Panc1 (cell line): ENCODE data around the gene HABP2. TPM values are rescaled to one million over a fixed set of nuclear protein-coding genes. Genes with fewer than 3 reads are reported as not detected.

ENCODE experiments used
- ATAC-seq: fragments of 200-7000 bp; cut with Tn5 transposase; 2 replicates; pipeline ENCODE4 v1.9.1; 2020; ENCODE audit warnings: mild to moderate bottlenecking, moderate library complexity
- BruUV-seq: library from RNA; stranded (reverse); fragments of 400-500 nt; replicated peaks from 2 replicates; lab custom pipeline; 2021; lab: Mats Ljungman, UMichigan
- CTCF ChIA-PET: fragments of 300-600 bp; sonication (Branson Sonifier 250); formaldehyde crosslinking; loops from one replicate; lab custom pipeline; 2022; ENCODE audit warnings: antibody characterized with exemption; lab: Charles Lee
- POLR2A ChIA-PET: fragments of 300-600 bp; sonication (Branson Sonifier 250); formaldehyde crosslinking; loops from one replicate; lab custom pipeline; 2022; ENCODE audit warnings: antibody characterized with exemption; lab: Charles Lee
- DNase-seq: peaks from one replicate; pipeline ENCODE4 v3.0.0-alpha.2; 2010; ENCODE audit warnings: low read depth, low spot score
- H3K27ac ChIP-seq: 2 replicates; pipeline ENCODE4 v1.5.1; 2011; ENCODE audit warnings: mild to moderate bottlenecking, low read length, inconsistent platforms
- H3K27me3 ChIP-seq: fragments of 200-500 bp; sonication (Bioruptor generic); 2 replicates; pipeline ENCODE4 v1.6.0; 2014; ENCODE audit warnings: low read length, inconsistent platforms; ENCODE audit not compliant: control insufficient read depth, insufficient read depth
- H3K36me3 ChIP-seq: fragments of 200-500 bp; sonication (Bioruptor generic); 2 replicates; pipeline ENCODE4 v1.5.1; 2014; ENCODE audit warnings: inconsistent platforms, mild to moderate bottlenecking, low read length, moderate library complexity; ENCODE audit not compliant: control insufficient read depth, insufficient read depth
- H3K4me1 ChIP-seq: 2 replicates; pipeline ENCODE4 v1.5.1; 2011; ENCODE audit warnings: inconsistent platforms, mild to moderate bottlenecking, low read length, moderate library complexity; ENCODE audit not compliant: control insufficient read depth, insufficient read depth
- H3K4me3 ChIP-seq, 2 experiments: 2 replicates each; pipeline ENCODE4 v1.5.1; 2011 to 2012; ENCODE audit warnings: low read depth in 2 of 2, low read length in 2 of 2, mild to moderate bottlenecking in 2 of 2, inconsistent platforms in 1 of 2, moderate library complexity in 1 of 2
- H3K9me3 ChIP-seq: fragments of 200-500 bp; sonication (Bioruptor generic); 2 replicates; pipeline ENCODE4 v1.5.1; 2014; ENCODE audit warnings: low read depth, mild to moderate bottlenecking, inconsistent platforms, low read length, moderate library complexity; ENCODE audit not compliant: control insufficient read depth, insufficient read depth
- CTCF ChIP-seq: fragments of 450-650 bp; IDR thresholded peaks from 2 replicates; pipeline ENCODE4 v1.5.1; 2017; ENCODE audit warnings: mild to moderate bottlenecking
- POLR2AphosphoS5 ChIP-seq: IDR thresholded peaks from 2 replicates; pipeline ENCODE4 v1.6.1; 2012; ENCODE audit warnings: mild to moderate bottlenecking, low read depth, low read length, moderate library complexity
- REST ChIP-seq, 2 experiments: IDR thresholded peaks; 2 replicates each; pipeline ENCODE4 v1.6.1; 2011 to 2012; ENCODE audit warnings: low read depth in 2 of 2, control low read depth in 1 of 2, low read length in 1 of 2, mild to moderate bottlenecking in 1 of 2, moderate library complexity in 1 of 2; ENCODE audit not compliant: insufficient read depth in 1 of 2
- SIN3A ChIP-seq: IDR thresholded peaks from 2 replicates; pipeline ENCODE4 v1.6.1; 2012; ENCODE audit warnings: low read depth, mild to moderate bottlenecking, low read length, moderate library complexity, borderline replicate concordance; ENCODE audit not compliant: insufficient read depth
- TCF7L2 ChIP-seq: IDR thresholded peaks from 2 replicates; pipeline ENCODE4 v1.6.1; 2011; ENCODE audit warnings: mild to moderate bottlenecking, low read depth, low read length, inconsistent platforms
- in situ Hi-C: cut with HindIII; loops from 2 replicates; pipeline ENCODE4 v1.10.0; 2016; ENCODE audit warnings: low sequenced_read_pairs, low pct_unique_long_range_greater_than_20kb
- intact Hi-C: fragments of 100-400 bp; cut with micrococcal nuclease; formaldehyde crosslinking; loops from one replicate; pipeline ENCODE4 v1.10.0; 2022; ENCODE audit not compliant: unreplicated experiment
- total RNA-seq: library from RNA; stranded (reverse); gene quantifications from one replicate; pipeline ENCODE4 v1.2.1, GENCODE V29; 2021; ENCODE audit not compliant: unreplicated experiment

Gene HABP2
- total RNA-seq, 1 experiment from 2014 or later = 0.13 TPM

DNA sequence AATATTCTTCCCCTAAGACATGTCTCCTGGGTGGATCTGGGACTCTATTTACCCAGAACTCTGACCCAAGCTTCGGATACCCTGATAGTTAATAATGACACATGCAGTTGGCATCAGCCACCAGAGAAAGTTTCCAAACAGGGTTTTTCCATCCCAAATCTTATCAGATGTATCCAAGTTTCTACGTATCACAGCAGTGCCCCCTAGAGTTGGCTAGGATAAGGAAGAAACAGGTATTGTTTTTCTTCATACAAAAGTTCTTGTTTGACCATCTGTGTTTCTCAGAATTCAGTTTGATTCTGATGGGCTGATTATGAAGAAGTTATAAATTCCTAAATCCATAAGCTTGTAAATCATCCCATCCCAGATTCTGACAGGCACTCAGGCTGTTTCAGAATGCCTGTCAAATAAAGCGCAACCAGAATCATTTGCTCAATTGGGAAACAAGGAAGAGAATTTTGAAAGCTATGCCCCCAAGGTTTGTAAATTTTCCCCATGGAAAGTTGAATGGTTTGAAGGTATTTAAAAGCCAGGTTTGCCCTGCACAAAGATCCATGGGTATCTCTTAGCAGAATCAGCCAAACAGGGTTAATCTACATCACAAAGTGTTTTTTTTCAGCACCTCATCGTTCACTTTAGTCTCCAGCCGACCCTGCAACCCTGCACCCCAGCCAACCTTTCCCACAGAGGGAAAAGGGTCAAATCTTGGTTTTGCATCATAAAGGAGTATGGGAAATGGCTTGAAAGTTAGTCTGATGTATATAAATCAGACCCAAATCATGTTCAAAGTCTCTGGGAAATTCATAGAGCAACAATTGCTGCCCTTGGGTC is 63.6 kb downstream of the HABP2 start:
- in situ Hi-C loops = no loop called here
- no peak overlapping the region for H3K4me3 ChIP-seq

DNA sequence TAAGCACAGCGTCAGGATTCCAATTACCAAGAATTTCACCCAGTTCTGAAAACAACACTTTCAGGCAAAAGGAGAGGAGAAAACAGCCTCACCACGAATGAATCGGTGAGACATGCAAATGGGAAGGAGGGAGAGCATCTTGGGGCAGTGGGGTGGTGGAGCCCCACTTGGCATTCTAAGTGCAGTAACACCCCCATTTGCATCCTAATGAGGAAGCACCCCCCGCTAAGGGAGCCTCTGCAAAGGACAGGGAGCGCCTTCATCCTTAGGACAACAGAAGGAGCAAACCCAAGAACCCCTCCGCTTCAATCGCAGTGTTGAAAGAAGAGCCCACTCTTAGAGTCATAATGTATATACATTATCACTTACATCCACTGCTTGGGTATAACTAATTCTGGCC is 64.2 kb downstream of the HABP2 start:
- ATAC-seq (no peak), DNase-seq (no peak)
- Histone ChIP-seq H3K27me3 (peaks cover 40% of the 10 kb centered on the region), H3K36me3 (no peaks in the 10 kb centered on the region), H3K27ac (no peak overlapping the region), H3K4me3 (no peak overlapping the region), H3K4me1 (no peaks in the 10 kb centered on the region), H3K9me3 (no peaks in the 10 kb centered on the region)
- BruUV-seq = no TSS peak
- intact Hi-C loops (no loop called here), in situ Hi-C loops (no loop called here)
- ChIA-PET CTCF (interaction anchor here (0.5 kb wide), 1 partner anchor 42 kb away, joined by 3 read pairs; no protein-coding TSS in a partner anchor), POLR2A (no interaction called here)
- TF ChIP-seq CTCF (no peak), TCF7L2 (no peak), REST (IDR thresholded peaks at IDR 0.05; ENCODE audit: insufficient read depth in 1 of 2, low read depth in 2 of 2, low read length in 1 of 2) (no peak), POLR2AphosphoS5 (no peak), SIN3A (no peak)

More for the DNA sequence above, 63.6 kb downstream of the HABP2 start:
- POLR2A ChIA-PET = no interaction called here
- TF ChIP-seq SIN3A = no peak
- peak; percentile 68 for TF ChIP-seq CTCF
- TF ChIP-seq TCF7L2 = no peak
- Histone ChIP-seq H3K27ac (no peak overlapping the region), H3K27me3 (peaks cover 34% of the 10 kb centered on the region), H3K9me3 (no peaks in the 10 kb centered on the region), H3K4me1 (no peaks in the 10 kb centered on the region), H3K36me3 (no peaks in the 10 kb centered on the region)
- intact Hi-C loops = no loop called here
- DNase-seq (no peak), ATAC-seq (no peak)
- no TSS peak for BruUV-seq
- CTCF ChIA-PET = interaction anchor here (0.5 kb wide), 1 partner anchor 42 kb away, joined by 3 read pairs; no protein-coding TSS in a partner anchor
